Astrocyte of the spinal cord (primary cell): ENCODE data around the gene LRP5.

Experiments
- DNase-seq: peaks from one replicate; pipeline ENCODE4 v3.0.0; 2011; ENCODE audit warnings: low read depth, low spot score
- H3K4me3 ChIP-seq: 2 replicates; pipeline ENCODE4 v1.5.1; 2011; ENCODE audit warnings: low read depth, mild to moderate bottlenecking, low read length, moderate library complexity
- CTCF ChIP-seq: IDR thresholded peaks from 2 replicates; pipeline ENCODE4 v1.5.1; 2012; ENCODE audit warnings: low read depth, mild to moderate bottlenecking, low read length, inconsistent platforms
- in situ Hi-C: cut with HindIII; loops from 2 replicates; pipeline ENCODE4 v1.10.0; 2017; ENCODE audit warnings: low sequenced_read_pairs

The LRP5 gene

GRCh38 chr11:68266936-68267880, 45.2 kb upstream of the LRP5 start:
- DNase-seq, result no peak
- in situ Hi-C loops, result no loop called here
- no peak for TF ChIP-seq CTCF
- H3K4me3 ChIP-seq, result no peak overlapping the region

- in situ Hi-C loops, result no loop called here
These were observed 44.5 kb upstream of the LRP5 start for GRCh38 chr11:68267881-68268240.

GRCh38 chr11:68269414-68270081, 42.8 kb upstream of the LRP5 start:
- H3K4me3 ChIP-seq, result no peak overlapping the region
- in situ Hi-C loops, result no loop called here
- DNase-seq, result peak; percentile 87
- TF ChIP-seq CTCF, result no peak

More at GRCh38 chr11:68267881-68268240, 44.5 kb upstream of the LRP5 start:
- TF ChIP-seq CTCF, result no peak
- DNase-seq, result no peak
- no peak overlapping the region for H3K4me3 ChIP-seq

- in situ Hi-C loops, result no loop called here
- TF ChIP-seq CTCF, result no peak
- H3K4me3 ChIP-seq, result peak overlapping the region; percentile 92
- no peak for DNase-seq
These were observed 42.0 kb upstream of the LRP5 start for GRCh38 chr11:68270196-68271022.

GRCh38 chr11:68271023-68271780, 41.2 kb upstream of the LRP5 start:
- peak; percentile 77 for DNase-seq
- in situ Hi-C loops, result no loop called here
- peak overlapping the region; percentile 92 for H3K4me3 ChIP-seq
- peak; percentile 59 for TF ChIP-seq CTCF
